OCI-M2 (cell line): Measurements from ENCODE around the gene MLPH.

Experiments used
- DNase-seq: peaks from one replicate; lab custom pipeline; 2025; ENCODE audit not compliant: unreplicated experiment; lab: John Stamatoyannopoulos, UW

Gene MLPH

DNA sequence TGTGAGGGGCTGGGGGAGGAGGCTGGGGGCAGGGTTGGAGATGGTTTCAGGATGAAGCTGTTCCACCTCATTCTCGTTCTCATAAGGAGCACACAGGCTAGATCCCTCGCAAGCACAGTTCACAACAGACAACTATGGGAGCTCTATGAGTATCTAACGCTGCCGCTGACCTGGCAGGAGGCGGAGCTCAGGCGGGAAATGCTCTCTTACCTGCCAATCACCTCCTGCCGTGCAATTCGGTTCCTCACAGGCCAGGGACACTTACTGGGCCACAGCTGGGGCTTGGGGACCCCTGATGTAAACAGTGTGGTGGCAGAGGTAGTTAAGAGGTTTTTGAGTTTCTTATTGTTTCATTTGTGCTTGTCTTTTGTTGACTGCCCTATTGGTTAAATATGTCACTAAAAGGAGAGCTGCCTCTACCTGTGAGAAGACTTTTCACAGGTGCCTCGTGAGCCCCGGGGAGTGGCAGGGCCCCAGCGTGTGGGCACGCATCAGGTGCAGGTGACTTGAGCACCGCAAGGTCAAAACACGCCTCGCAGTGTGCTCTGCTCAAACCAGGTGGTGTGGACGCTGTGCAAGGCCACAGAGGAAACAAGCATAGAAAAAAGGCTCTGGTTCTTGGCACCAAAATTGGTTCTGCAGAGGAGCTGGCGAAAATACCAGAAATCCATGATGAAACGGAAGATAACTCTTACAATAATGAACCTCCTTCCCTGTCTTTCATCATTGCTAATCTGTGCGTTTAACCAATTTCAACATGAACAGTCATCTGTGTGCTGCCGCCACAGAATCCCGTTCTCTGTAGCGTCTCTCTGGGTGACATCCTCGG is 10.2 kb downstream of the MLPH start:
- DNase-seq: no peak

GRCh38 chr2:237497838-237498186 is 10.8 kb downstream of the MLPH start:
- DNase-seq: no peak

DNA sequence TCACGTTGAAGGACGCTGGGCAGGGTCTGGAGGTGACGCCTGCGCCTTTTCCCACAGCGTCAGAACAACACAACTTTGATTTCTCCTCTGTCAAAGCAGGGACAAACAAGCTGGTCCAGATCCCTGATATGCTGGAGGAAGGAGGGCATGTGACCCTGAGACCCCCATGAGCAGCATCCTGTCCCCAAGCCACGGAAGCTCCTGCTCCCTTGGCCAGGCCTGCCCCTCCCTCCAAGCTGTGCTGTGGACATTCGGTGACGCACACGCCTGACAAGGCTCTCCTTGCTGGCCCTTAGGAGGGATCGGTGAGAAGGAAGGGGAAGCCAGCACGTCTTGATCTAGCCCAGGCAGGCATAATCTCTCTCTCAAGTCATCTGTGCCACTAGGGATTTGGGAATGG is 11.3 kb downstream of the MLPH start:
- DNase-seq: no peak

GRCh38 chr2:237500681-237501424 is 13.8 kb downstream of the MLPH start:
- DNase-seq: no peak

GRCh38 chr2:237501892-237502513 is 15.0 kb downstream of the MLPH start:
- no peak for DNase-seq

GRCh38 chr2:237503201-237503600 is 16.1 kb downstream of the MLPH start:
- no peak for DNase-seq

DNA sequence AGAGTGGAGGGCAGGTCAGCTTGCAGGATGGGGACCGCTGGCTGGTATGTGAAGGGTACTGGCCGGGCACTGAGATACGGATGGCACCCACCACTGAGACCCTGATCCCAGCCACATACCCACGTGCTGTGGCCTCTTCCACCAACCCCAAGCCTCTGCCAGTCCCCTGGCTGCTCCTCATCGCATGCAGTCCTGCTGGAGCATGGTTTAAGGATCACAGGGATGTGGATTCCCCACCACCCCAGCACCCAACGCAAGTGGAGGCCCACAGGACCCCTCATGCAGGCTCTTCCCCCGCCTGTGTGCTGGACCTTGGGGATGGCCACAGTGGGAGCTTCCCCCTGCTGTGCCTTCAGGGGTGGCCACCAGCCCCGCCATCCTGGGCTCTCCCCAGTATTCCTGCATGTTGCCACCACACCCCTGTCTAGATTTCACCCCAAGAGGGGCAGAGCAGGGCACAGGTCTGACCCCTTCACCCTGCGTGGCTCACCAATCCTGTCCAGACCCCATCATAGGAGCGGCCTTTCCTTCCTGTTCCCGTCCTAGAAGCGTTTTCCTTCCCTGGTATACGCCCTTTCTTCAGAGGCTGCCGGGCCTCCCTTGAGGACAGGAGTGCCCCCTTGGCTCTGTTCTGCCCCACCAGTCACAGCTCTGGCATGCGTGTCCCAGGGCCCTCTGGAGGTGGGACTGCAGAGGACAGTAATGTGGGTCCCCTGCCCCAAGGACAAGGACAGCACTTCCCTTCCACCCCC is 18.3 kb downstream of the MLPH start:
- DNase-seq: no peak

DNA sequence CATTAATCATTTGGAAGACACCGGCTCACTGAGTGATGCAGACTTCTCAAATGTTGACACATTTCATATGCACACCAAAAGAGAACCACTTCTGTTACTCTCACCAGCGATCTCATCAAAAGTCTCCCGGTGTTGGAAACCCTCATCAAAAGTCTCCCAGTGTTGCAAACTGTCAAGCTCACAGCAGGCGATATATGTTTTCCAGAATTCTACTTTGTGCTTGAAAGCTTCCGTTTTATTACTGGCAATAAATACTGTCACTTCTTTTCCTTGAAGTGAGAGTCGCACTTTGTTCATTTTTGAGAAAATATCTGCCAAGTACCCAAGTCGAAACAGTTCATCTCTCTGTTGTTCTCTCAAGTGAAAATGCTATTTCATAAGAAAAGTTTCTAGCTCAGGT is 20.5 kb downstream of the MLPH start:
- no peak for DNase-seq

DNA sequence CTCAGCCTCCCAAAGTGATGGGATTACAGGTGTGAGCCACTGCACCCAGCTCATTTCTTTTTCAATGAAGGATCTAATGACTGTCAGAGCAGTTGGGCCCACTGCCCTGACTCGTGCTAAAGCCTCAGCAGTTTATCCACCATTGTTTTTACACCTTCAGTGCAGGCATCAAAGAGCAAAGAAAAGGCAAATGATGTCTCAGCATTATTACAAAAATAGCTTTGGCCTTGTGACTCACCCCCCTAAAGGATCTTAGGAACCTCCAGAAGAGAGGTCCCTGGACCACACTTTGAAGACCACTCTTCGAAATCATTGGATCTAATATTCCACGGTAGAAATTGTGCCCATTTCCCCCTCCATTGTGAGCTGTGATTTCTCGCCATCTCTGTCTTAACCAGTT is 21.3 kb downstream of the MLPH start:
- no peak for DNase-seq

- DNase-seq: no peak
These were observed 22.1 kb downstream of the MLPH start for GRCh38 chr2:237509151-237509550.

- no peak for DNase-seq
These were observed 22.9 kb downstream of the MLPH start for GRCh38 chr2:237509905-237510304.

GRCh38 chr2:237510502-237511217 is 23.6 kb downstream of the MLPH start:
- DNase-seq: no peak

DNA sequence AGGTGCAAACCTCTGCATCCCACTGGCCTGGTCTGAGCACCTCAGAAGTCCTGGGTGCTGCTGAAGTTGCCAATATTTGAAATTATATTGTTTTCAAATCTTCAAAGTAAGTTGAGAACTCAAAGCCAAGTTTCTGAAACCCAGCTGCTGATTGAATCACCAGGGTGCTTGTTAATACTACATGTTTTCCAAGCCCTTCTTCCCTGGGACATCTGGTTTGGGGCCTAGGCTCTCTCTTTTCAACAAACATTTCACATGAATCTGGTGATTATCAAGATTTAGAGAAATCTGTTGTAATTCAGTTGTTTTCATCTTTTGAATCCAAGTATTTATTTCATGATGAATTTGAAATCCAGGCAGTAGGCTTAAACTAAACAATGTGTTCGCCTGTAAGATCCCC is 24.4 kb downstream of the MLPH start:
- no peak for DNase-seq

GRCh38 chr2:237511885-237512405 is 24.9 kb downstream of the MLPH start:
- DNase-seq: no peak

DNA sequence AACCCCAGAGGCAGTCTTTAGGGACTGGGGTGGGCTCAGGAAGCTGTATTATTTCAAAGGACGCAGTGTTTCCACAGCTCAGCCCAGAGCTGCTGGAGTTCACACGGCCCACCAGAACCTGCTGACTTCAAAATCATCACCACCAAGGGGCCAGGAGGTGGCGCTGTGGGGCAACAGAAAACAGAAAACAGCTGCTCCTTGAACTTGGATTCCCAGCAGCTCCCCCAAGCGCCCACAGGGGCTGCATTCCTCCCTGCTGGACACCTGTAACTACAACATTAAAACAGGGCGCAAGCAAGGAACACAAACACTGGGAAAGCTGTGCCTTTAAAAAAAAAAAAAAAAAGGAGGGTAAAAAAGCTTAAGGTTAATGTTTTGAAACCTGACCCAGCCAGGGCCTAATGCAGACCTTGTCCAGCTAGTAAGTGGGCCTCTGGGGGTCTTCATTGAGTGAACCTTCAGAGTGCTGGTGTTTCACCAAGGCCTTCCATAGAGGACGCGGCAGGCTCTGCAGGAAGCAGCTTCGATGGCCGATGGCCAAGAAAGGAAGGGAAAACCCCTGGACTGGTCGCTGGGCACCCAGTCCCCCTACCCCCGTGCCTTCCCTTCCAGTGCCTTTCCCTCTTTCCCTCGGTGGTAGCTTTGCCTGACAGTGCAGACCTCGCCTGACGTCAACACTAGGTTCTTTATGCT is 25.9 kb downstream of the MLPH start:
- DNase-seq: peak; percentile 11

- DNase-seq: no peak
These were observed 26.6 kb downstream of the MLPH start for GRCh38 chr2:237513693-237514092.

GRCh38 chr2:237514474-237515130 is 27.6 kb downstream of the MLPH start:
- no peak for DNase-seq

GRCh38 chr2:237515166-237515565 is 28.1 kb downstream of the MLPH start:
- no peak for DNase-seq

GRCh38 chr2:237515621-237516275 is 28.7 kb downstream of the MLPH start:
- no peak for DNase-seq
